ENCODE measurements around the gene GOLIM4.

GOLIM4 gene

GRCh38 chr3:167973901-167974300, 121.8 kb downstream of the GOLIM4 start:
- no peak for DNase-seq (ENCODE audit: low spot score in 2 of 2)
- Mint-ChIP-seq H3K9me3 (no peaks in the 10 kb centered on the region), H3K36me3 (no peaks in the 10 kb centered on the region), H3K27ac (no peak overlapping the region), H3K4me3 (no peak overlapping the region), H3K4me1 (no peaks in the 10 kb centered on the region)
- ATAC-seq, result no peak

- Mint-ChIP-seq H3K4me3 (no peak overlapping the region), H3K27ac (no peak overlapping the region), H3K4me1 (no peaks in the 10 kb centered on the region), H3K36me3 (no peaks in the 10 kb centered on the region), H3K9me3 (no peaks in the 10 kb centered on the region)
- DNase-seq (ENCODE audit: low spot score in 2 of 2) (no peak), ATAC-seq (no peak)
Observed at GRCh38 chr3:167973046-167973445, 122.7 kb downstream of the GOLIM4 start.

- no peaks in the 10 kb centered on the region for H3K9me3 Mint-ChIP-seq
- ATAC-seq (no peak), DNase-seq (ENCODE audit: low spot score in 2 of 2) (no peak)
- no peak overlapping the region for H3K4me3 Mint-ChIP-seq
- no peaks in the 10 kb centered on the region for H3K4me1 Mint-ChIP-seq
- H3K27ac Mint-ChIP-seq, result no peak overlapping the region
- H3K36me3 Mint-ChIP-seq, result no peaks in the 10 kb centered on the region
Observed at GRCh38 chr3:167972502-167972901, 123.2 kb downstream of the GOLIM4 start.

GRCh38 chr3:167969548-167969947, 126.2 kb downstream of the GOLIM4 start:
- H3K4me3 Mint-ChIP-seq, result no peak overlapping the region
- ATAC-seq (no peak), DNase-seq (ENCODE audit: low spot score in 2 of 2) (no peak)
- H3K9me3 Mint-ChIP-seq, result no peaks in the 10 kb centered on the region
- H3K36me3 Mint-ChIP-seq, result no peaks in the 10 kb centered on the region
- no peaks in the 10 kb centered on the region for H3K4me1 Mint-ChIP-seq
- H3K27ac Mint-ChIP-seq, result no peak overlapping the region

- no peak overlapping the region for H3K27ac Mint-ChIP-seq
- H3K36me3 Mint-ChIP-seq, result no peaks in the 10 kb centered on the region
- H3K4me1 Mint-ChIP-seq, result no peaks in the 10 kb centered on the region
- no peaks in the 10 kb centered on the region for H3K9me3 Mint-ChIP-seq
- DNase-seq (ENCODE audit: low spot score in 2 of 2), result no peak
- no peak for ATAC-seq
- no peak overlapping the region for H3K4me3 Mint-ChIP-seq
Observed at GRCh38 chr3:167967257-167968036, 128.3 kb downstream of the GOLIM4 start.

Data from stimulated activated effector memory CD8-positive, alpha-beta T cell treated with anti-CD3 and anti-CD28 coated beads, Interleukin-12 subunit alpha, Interleukin-12 subunit beta, amount 100 ng/mL, for 72 hours (primary cell).